Hepatocyte (in vitro differentiated cells): Measurements from ENCODE around the gene TAS2R50. TPM values are rescaled to one million over a fixed set of nuclear protein-coding genes. Genes with fewer than 3 reads are reported as not detected.

Experiments used
- DNase-seq: peaks from one replicate; pipeline ENCODE4 v3.0.0-alpha.2; 2016; ENCODE audit warnings: low spot score
- H2AFZ ChIP-seq: fragments of 200-600 bp; sonication (generic); 2 replicates; pipeline ENCODE4 v1.6.0; 2016; ENCODE audit warnings: antibody characterized with exemption, mild to moderate bottlenecking
- H3K27ac ChIP-seq: fragments of 200-600 bp; sonication (generic); 2 replicates; pipeline ENCODE4 v1.5.1; 2016; ENCODE audit warnings: mild to moderate bottlenecking
- H3K27me3 ChIP-seq: fragments of 200-600 bp; sonication (generic); 2 replicates; pipeline ENCODE4 v1.6.1; 2016
- H3K36me3 ChIP-seq: fragments of 200-600 bp; sonication (generic); replicated peaks from 2 replicates; pipeline ENCODE4 v1.5.1; 2016; ENCODE audit warnings: low read depth; ENCODE audit not compliant: insufficient read depth
- H3K4me1 ChIP-seq: fragments of 200-600 bp; sonication (generic); 2 replicates; pipeline ENCODE4 v1.5.1; 2016; ENCODE audit warnings: mild to moderate bottlenecking, moderate library complexity; ENCODE audit not compliant: insufficient read depth
- H3K4me2 ChIP-seq: fragments of 200-600 bp; sonication (generic); 2 replicates; pipeline ENCODE4 v1.6.0; 2016
- H3K4me3 ChIP-seq: fragments of 200-600 bp; sonication (generic); 2 replicates; pipeline ENCODE4 v1.5.1; 2016; ENCODE audit warnings: mild to moderate bottlenecking
- H3K79me2 ChIP-seq: fragments of 200-600 bp; sonication (generic); 2 replicates; pipeline ENCODE4 v1.6.0; 2017; ENCODE audit warnings: mild to moderate bottlenecking
- H3K9me2 ChIP-seq: fragments of 200-600 bp; sonication (generic); replicated peaks from 2 replicates; pipeline ENCODE4 v1.6.0; 2017; ENCODE audit warnings: mild to moderate bottlenecking; ENCODE audit not compliant: insufficient read depth
- H3K9me3 ChIP-seq: fragments of 200-600 bp; sonication (generic); 2 replicates; pipeline ENCODE4 v1.5.1; 2016; ENCODE audit warnings: low read depth, mild to moderate bottlenecking
- H4K20me1 ChIP-seq: fragments of 200-600 bp; sonication (generic); 2 replicates; pipeline ENCODE4 v1.6.0; 2016; ENCODE audit warnings: mild to moderate bottlenecking; ENCODE audit not compliant: insufficient read depth, poor library complexity, severe bottlenecking
- CTCF ChIP-seq: fragments of 200-600 bp; sonication (generic); IDR thresholded peaks from 2 replicates; pipeline ENCODE4 v1.5.1; 2016; ENCODE audit warnings: antibody characterized with exemption, mild to moderate bottlenecking; ENCODE audit not compliant: poor library complexity
- EZH2 ChIP-seq: fragments of 200-600 bp; sonication (generic); IDR thresholded peaks from 2 replicates; pipeline ENCODE4 v1.6.1; 2016; ENCODE audit warnings: antibody characterized with exemption, mild to moderate bottlenecking, borderline replicate concordance
- EZH2phosphoT487 ChIP-seq: fragments of 200-600 bp; sonication (generic); IDR thresholded peaks from one replicate; pipeline ENCODE4 v1.6.1; 2018; ENCODE audit warnings: antibody characterized with exemption, mild to moderate bottlenecking, low read depth, moderate library complexity; ENCODE audit not compliant: unreplicated experiment, severe bottlenecking
- WGBS: methylation state at CpG from one replicate; pipeline ENCODE4 v1.1.6; 2016; ENCODE audit warnings: low lambda C conversion rate; ENCODE audit errors: missing lambda C conversion rate; 5-methylcytosine and 5-hydroxymethylcytosine counted together
- polyA plus RNA-seq: library from polyadenylated mRNA; unstranded; fragments of >200 nt; fragmentation: Nextera tagmentation; extraction: Ambion mirVana; gene quantifications from 2 replicates; pipeline ENCODE4 v1.2.1, GENCODE V29; 2016
- total RNA-seq: library from RNA; depleted of rRNA; stranded (reverse); fragments of >200 nt; gene quantifications from 2 replicates; pipeline ENCODE4 v1.2.3, GENCODE V29; 2014

The TAS2R50 gene
- total and polyA plus RNA-seq, 2 experiments from 2014 or later: 2.0 TPM; not detected in 1

- H3K27ac ChIP-seq: no peak overlapping the region
- no peaks in the 10 kb centered on the region for H3K9me3 ChIP-seq
- H2AFZ ChIP-seq: no peak overlapping the region
- H3K4me2 ChIP-seq: no peak overlapping the region
- H3K36me3 ChIP-seq: no peaks in the 10 kb centered on the region
- no peaks in the 10 kb centered on the region for H4K20me1 ChIP-seq
- H3K4me1 ChIP-seq: no peaks in the 10 kb centered on the region
- no peaks in the 10 kb centered on the region for H3K9me2 ChIP-seq
- no peak for DNase-seq
- peaks cover 10% of the 10 kb centered on the region for H3K79me2 ChIP-seq
- H3K4me3 ChIP-seq: no peak overlapping the region
- no peaks in the 10 kb centered on the region for H3K27me3 ChIP-seq
- WGBS: 65% methylated on average over 4 of the region's 4 CpGs
- TF ChIP-seq EZH2: no peak
Observed at GRCh38 chr12:10960211-10960610, 26.5 kb downstream of the TAS2R50 start.

GRCh38 chr12:10959804-10960203, 26.9 kb downstream of the TAS2R50 start:
- no peak for DNase-seq
- TF ChIP-seq EZH2 (no peak), CTCF (no peak), EZH2phosphoT487 (no peak)
- no peak overlapping the region for H2AFZ ChIP-seq
- no peak overlapping the region for H3K4me2 ChIP-seq
- no peaks in the 10 kb centered on the region for H3K4me1 ChIP-seq
- no peak overlapping the region for H3K27ac ChIP-seq
- 91% methylated on average over 2 of the region's 2 CpGs for WGBS
- peaks cover 14% of the 10 kb centered on the region for H3K79me2 ChIP-seq
- H4K20me1 ChIP-seq: no peaks in the 10 kb centered on the region
- H3K27me3 ChIP-seq: no peaks in the 10 kb centered on the region
- H3K36me3 ChIP-seq: no peaks in the 10 kb centered on the region
- H3K9me2 ChIP-seq: no peaks in the 10 kb centered on the region
- H3K4me3 ChIP-seq: no peak overlapping the region
- H3K9me3 ChIP-seq: no peaks in the 10 kb centered on the region

GRCh38 chr12:10957741-10958140, 29.0 kb downstream of the TAS2R50 start:
- H3K4me1 ChIP-seq: no peaks in the 10 kb centered on the region
- H4K20me1 ChIP-seq: no peaks in the 10 kb centered on the region
- no peak overlapping the region for H3K4me3 ChIP-seq
- no peak overlapping the region for H3K4me2 ChIP-seq
- no peaks in the 10 kb centered on the region for H3K27me3 ChIP-seq
- peaks cover 16% of the 10 kb centered on the region for H3K79me2 ChIP-seq
- no peaks in the 10 kb centered on the region for H3K9me3 ChIP-seq
- H3K36me3 ChIP-seq: no peaks in the 10 kb centered on the region
- H3K27ac ChIP-seq: no peak overlapping the region
- no peak for DNase-seq
- TF ChIP-seq EZH2 (no peak), CTCF (no peak), EZH2phosphoT487 (no peak)
- H3K9me2 ChIP-seq: no peaks in the 10 kb centered on the region
- H2AFZ ChIP-seq: no peak overlapping the region

- no peaks in the 10 kb centered on the region for H3K9me2 ChIP-seq
- peaks cover 16% of the 10 kb centered on the region for H3K79me2 ChIP-seq
- H3K27me3 ChIP-seq: no peaks in the 10 kb centered on the region
- H3K4me1 ChIP-seq: no peaks in the 10 kb centered on the region
- TF ChIP-seq EZH2 (no peak), EZH2phosphoT487 (no peak), CTCF (no peak)
- H3K4me2 ChIP-seq: no peak overlapping the region
- no peaks in the 10 kb centered on the region for H3K9me3 ChIP-seq
- H2AFZ ChIP-seq: no peak overlapping the region
- DNase-seq: no peak
- no peaks in the 10 kb centered on the region for H3K36me3 ChIP-seq
- H4K20me1 ChIP-seq: no peaks in the 10 kb centered on the region
- no peak overlapping the region for H3K27ac ChIP-seq
- no peak overlapping the region for H3K4me3 ChIP-seq
Observed at GRCh38 chr12:10956085-10956484, 30.6 kb downstream of the TAS2R50 start.
